Measurements from ENCODE around the gene TSPEAR.
A peak's percentile ranks its signal among the peaks of the same experiment; 100 is the strongest.
"Not testable (repeated sequence)": the region's sequence is repeated elsewhere in the genome, so short reads cannot be mapped to it uniquely, and the experiment has no call there.

The TSPEAR gene

GRCh38 chr21:44648557-44649311 lies 62.6 kb downstream of the TSPEAR start:
- Histone ChIP-seq H3K4me1 (peaks cover 53% of the 10 kb centered on the region), H3K4me2 (peak overlapping the region; percentile 52), H3K27me3 (no peaks in the 10 kb centered on the region), H3K36me3 (no peaks in the 10 kb centered on the region), H3K27ac (no peak overlapping the region; the same call in 1 of the 2 replicates), H3K4me3 (no peak overlapping the region), H4K20me1 (no peaks in the 10 kb centered on the region), H3K9me3 (peaks cover 60% of the 10 kb centered on the region), H3K9ac (no peak overlapping the region)
- no peak for TF ChIP-seq Cebpa-rat (IDR thresholded peaks at IDR 0.05)

GRCh38 chr21:44647222-44647552 lies 64.2 kb downstream of the TSPEAR start:
- no peaks in the 10 kb centered on the region for H3K27me3 ChIP-seq
- H3K4me2 ChIP-seq = peak overlapping the region; percentile 12; the same call in 1 of the 2 replicates
- peaks cover 59% of the 10 kb centered on the region for H3K9me3 ChIP-seq
- no peak for TF ChIP-seq Cebpa-rat (IDR thresholded peaks at IDR 0.05)
- no peaks in the 10 kb centered on the region for H3K36me3 ChIP-seq
- peaks cover 38% of the 10 kb centered on the region for H3K4me1 ChIP-seq
- H4K20me1 ChIP-seq = no peaks in the 10 kb centered on the region
- 0 out of 2 replicates have a peak overlapping the region, but pooled peaks have one; percentile 15 for H3K9ac ChIP-seq
- H3K27ac ChIP-seq = no peak overlapping the region
- no peak overlapping the region for H3K4me3 ChIP-seq

- H3K36me3 ChIP-seq, H3K4me3 ChIP-seq, H4K20me1 ChIP-seq, H3K27me3 ChIP-seq, H3K27ac ChIP-seq: not testable (repeated sequence)
- peaks cover 55% of the 10 kb centered on the region for H3K9me3 ChIP-seq
- 0 out of 2 replicates have a peak within 1 kb of the TSS, but pooled peaks have one; percentile 15 for H3K9ac ChIP-seq
- peak within 1 kb of the TSS; percentile 12; the same call in 1 of the 2 replicates for H3K4me2 ChIP-seq
- peaks cover 34% of the 10 kb centered on the region for H3K4me1 ChIP-seq
Measured at GRCh38 chr21:44646366-44647221, 64.8 kb downstream of the TSPEAR start, which contains the start of gene KRTAP10-11. Gene KRTAP10-11, plus strand, starts transcription at chr21:44646414. Its CDS starts 45 bp downstream, at chr21:44646459.

GRCh38 chr21:44644878-44645277 lies 66.5 kb downstream of the TSPEAR start:
- H3K4me2 ChIP-seq = no peak overlapping the region
- no peaks in the 10 kb centered on the region for H4K20me1 ChIP-seq
- peaks cover 23% of the 10 kb centered on the region for H3K4me1 ChIP-seq
- TF ChIP-seq Cebpa-rat (IDR thresholded peaks at IDR 0.05) = no peak
- H3K27ac ChIP-seq = no peak overlapping the region
- H3K9me3 ChIP-seq = peaks cover 51% of the 10 kb centered on the region
- no peak overlapping the region for H3K9ac ChIP-seq
- no peaks in the 10 kb centered on the region for H3K36me3 ChIP-seq
- H3K4me3 ChIP-seq = no peak overlapping the region
- no peaks in the 10 kb centered on the region for H3K27me3 ChIP-seq

GRCh38 chr21:44643741-44644310 lies 67.5 kb downstream of the TSPEAR start:
- no peak overlapping the region for H3K4me2 ChIP-seq
- no peak overlapping the region for H3K9ac ChIP-seq
- no peaks in the 10 kb centered on the region for H3K36me3 ChIP-seq
- no peaks in the 10 kb centered on the region for H4K20me1 ChIP-seq
- peaks cover 14% of the 10 kb centered on the region for H3K4me1 ChIP-seq
- H3K4me3 ChIP-seq = no peak overlapping the region
- TF ChIP-seq Cebpa-rat (IDR thresholded peaks at IDR 0.05) = no peak
- H3K9me3 ChIP-seq = peaks cover 50% of the 10 kb centered on the region
- H3K27ac ChIP-seq = no peak overlapping the region
- H3K27me3 ChIP-seq = no peaks in the 10 kb centered on the region

- Histone ChIP-seq H3K9ac (no peak overlapping the region), H3K27me3 (no peaks in the 10 kb centered on the region), H3K4me1 (no peaks in the 10 kb centered on the region), H3K4me2 (no peak overlapping the region), H3K36me3 (no peaks in the 10 kb centered on the region), H3K9me3 (peaks cover 49% of the 10 kb centered on the region), H3K4me3 (no peak overlapping the region), H3K27ac (no peak overlapping the region), H4K20me1 (no peaks in the 10 kb centered on the region)
- no peak for TF ChIP-seq Cebpa-rat (IDR thresholded peaks at IDR 0.05)
Measured at GRCh38 chr21:44640761-44641160, 70.6 kb downstream of the TSPEAR start.

- Histone ChIP-seq H3K27me3 (no peaks in the 10 kb centered on the region), H3K4me3 (no peak overlapping the region)
Measured at GRCh38 chr21:44639331-44639655, 72.1 kb downstream of the TSPEAR start.

GRCh38 chr21:44638506-44639330 lies 72.7 kb downstream of the TSPEAR start:
- H3K4me2 ChIP-seq, H3K27me3 ChIP-seq, H3K36me3 ChIP-seq, H4K20me1 ChIP-seq, H3K27ac ChIP-seq, H3K4me3 ChIP-seq, H3K9ac ChIP-seq, H3K4me1 ChIP-seq: not testable (repeated sequence)
- H3K9me3 ChIP-seq = peaks cover 29% of the 10 kb centered on the region

More at GRCh38 chr21:44639331-44639655, 72.1 kb downstream of the TSPEAR start:
- H3K36me3 ChIP-seq = no peaks in the 10 kb centered on the region
- TF ChIP-seq Cebpa-rat (IDR thresholded peaks at IDR 0.05) = no peak
- H4K20me1 ChIP-seq = no peaks in the 10 kb centered on the region
- H3K27ac ChIP-seq = no peak overlapping the region
- H3K9me3 ChIP-seq = peaks cover 35% of the 10 kb centered on the region
- H3K4me1 ChIP-seq = no peaks in the 10 kb centered on the region
- H3K9ac ChIP-seq = no peak overlapping the region
- no peak overlapping the region for H3K4me2 ChIP-seq

GRCh38 chr21:44637851-44638348 lies 73.5 kb downstream of the TSPEAR start:
- H3K4me1 ChIP-seq, H3K9ac ChIP-seq, H3K4me2 ChIP-seq, H3K27ac ChIP-seq, H4K20me1 ChIP-seq, H3K36me3 ChIP-seq, H3K27me3 ChIP-seq, H3K4me3 ChIP-seq: not testable (repeated sequence)
- H3K9me3 ChIP-seq = peaks cover 22% of the 10 kb centered on the region

Measured in BLaER1 (cell line).